ENCODE results near the gene NOLC1.

DNA sequence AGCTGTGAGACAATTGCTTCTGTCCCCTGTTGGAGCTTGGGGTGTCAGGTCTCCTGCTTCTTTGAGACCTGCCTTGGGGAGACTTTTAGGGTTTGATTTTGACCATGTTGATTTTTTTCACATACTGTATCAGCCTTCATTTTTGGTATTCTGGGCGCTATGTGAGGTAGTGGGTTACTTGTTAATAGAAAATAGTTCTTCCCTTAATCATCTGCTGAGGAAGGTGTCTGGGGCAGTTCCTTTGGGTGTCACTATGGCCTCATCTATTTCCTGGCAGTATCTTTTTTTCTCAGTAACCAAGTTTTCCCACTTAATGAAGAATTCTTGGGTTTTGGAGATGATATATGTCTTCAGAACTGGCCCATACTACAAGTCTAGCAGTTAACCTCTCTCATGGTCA is 4.6 kb upstream of the NOLC1 start:
- TF ChIP-seq, protein P1, sequence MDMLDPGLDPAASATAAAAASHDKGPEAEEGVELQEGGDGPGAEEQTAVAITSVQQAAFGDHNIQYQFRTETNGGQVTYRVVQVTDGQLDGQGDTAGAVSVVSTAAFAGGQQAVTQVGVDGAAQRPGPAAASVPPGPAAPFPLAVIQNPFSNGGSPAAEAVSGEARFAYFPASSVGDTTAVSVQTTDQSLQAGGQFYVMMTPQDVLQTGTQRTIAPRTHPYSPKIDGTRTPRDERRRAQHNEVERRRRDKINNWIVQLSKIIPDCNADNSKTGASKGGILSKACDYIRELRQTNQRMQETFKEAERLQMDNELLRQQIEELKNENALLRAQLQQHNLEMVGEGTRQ (IDR thresholded peaks at IDR 0.05; ENCODE audit: borderline replicate concordance, low read depth, low read length), result no peak
- TF ChIP-seq BHLHE40 (IDR thresholded peaks at IDR 0.05; ENCODE audit: borderline replicate concordance in 1 of 2, low read depth in 2 of 2, low read length in 1 of 2), result no peak
- no peak for TF ChIP-seq RBBP5 (conservative IDR thresholded peaks at IDR 0.05)
